DMS79 (cell line): ENCODE results near the gene PTPN5.
"Not testable (repeated sequence)": the region's sequence is repeated elsewhere in the genome, so short reads cannot be mapped to it uniquely, and the experiment has no call there.

Experiments used
- DNase-seq: peaks from one replicate; lab custom pipeline; 2025; lab: John Stamatoyannopoulos, UW

The PTPN5 gene

GRCh38 chr11:18681949-18682348 lies 109.6 kb downstream of the PTPN5 start:
- DNase-seq = not testable (repeated sequence)
